Inflammatory macrophage treated with lipopolysaccharide for 1 hour (primary cell): ENCODE data around the gene SLC29A1.
"Not testable (repeated sequence)": the region's sequence is repeated elsewhere in the genome, so short reads cannot be mapped to it uniquely, and the experiment has no call there.

ENCODE experiments used
- DNase-seq, 2 donors: peaks; one replicate each; pipeline ENCODE4 v3.0.0-alpha.2; 2020 to 2022

The SLC29A1 gene

DNA sequence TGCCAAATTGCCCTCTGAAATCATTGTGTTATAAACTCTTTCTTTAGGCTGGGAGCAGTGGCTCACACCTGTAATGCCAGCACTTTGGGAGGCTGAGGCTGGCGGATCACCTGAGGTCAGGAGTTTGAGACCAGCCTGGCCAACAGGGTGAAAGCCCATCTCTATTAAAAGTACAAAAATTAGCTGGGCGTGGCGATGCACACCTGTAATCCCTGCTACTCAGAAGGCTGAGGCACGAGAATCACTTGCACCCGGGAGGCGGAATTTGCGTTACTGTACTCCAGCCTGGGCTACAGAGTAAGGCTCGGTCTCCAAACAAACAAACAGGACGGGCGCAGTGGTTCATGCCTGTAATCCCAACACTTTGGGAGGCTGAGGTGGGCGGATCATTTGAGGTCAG is 27.0 kb upstream of the SLC29A1 start:
- not testable (repeated sequence) for DNase-seq

DNA sequence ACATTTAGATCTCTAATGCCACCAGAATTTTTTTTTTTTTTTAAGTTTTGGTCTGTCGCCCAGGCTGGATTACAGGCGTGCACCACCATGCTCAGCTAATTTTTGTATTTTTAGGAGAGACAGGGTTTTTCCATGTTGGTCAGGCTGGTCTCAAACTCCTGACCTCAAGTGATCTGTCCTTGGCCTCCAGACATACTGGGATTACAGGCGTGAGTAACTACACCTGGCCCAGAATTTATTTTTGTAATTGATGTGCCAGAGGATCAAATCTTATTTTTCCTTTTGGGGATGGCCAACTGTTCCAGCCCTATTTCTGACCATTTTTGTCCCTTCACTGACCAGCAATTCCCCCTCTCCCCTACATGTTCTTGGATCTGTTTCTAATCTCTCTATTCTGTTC is 24.7 kb upstream of the SLC29A1 start:
- no peak for DNase-seq

DNA sequence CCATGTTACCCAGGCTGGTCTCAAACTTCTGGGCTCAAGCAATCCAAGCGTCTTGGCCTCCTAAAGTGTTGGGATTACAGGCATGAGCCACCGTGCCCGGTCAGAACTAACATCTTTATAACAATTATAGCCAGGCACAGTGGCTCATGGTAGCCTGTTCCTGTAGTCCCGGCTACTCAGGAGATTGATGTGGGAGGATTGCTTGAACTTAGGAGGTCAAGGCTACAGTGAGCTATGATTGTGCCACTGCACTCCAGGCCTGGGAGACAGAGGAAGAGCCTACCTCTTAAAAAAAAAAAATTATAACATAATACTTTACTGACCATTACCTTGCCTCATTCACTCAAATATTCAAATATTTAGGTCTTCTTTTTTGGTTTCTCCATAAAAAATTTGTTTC is 23.5 kb upstream of the SLC29A1 start:
- no peak for DNase-seq

DNA sequence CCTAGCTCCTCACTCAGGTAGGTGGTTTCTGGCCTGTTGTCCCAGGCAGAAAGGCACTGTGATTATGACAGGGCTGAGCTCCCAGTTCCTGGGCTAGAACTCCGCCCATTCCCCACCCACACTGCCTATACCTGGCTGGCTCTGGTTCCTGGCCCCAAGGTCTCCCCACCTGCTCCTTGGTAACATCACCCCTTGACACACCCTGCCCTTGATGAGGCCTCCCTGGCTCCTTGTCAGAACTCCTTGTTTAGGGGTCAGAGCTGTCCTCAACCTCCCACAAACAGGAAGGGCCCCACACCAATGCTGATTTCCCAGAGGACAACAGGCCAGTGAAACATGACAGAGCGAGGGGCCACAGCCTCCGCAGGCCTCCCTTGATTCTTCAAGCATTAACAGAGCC is 22.2 kb upstream of the SLC29A1 start:
- no peak for DNase-seq

DNA sequence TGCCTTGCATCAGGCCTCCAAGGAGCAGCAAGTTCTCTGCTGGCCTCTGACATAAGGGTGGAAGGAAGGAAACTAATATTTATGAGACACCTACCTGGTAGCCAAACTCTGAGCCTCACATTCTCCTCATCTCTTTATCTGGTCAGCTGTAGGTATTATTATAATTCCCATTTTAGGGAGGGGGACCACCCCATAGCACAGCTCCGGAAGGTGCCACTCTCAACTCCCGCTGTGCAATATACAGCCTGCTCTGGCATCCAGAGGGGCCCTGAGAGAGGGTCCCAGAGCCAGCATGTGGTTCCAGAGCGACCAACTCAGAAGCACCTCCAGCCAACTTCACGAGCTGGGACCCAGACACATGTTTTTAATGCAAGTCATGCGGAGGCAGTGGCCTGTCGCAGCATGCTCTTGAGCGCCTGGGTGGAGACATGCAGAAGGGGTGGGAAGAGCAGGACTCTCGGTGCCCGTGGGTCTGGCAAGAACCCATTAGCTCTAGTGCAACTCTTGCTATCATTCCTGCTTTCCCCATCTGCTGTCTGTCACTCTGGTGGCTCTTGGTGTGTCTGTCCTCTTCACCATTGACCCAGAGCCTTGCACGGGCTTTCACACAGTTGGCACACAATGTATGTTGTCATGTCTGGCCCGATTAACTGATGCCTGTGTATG is 21.6 kb upstream of the SLC29A1 start:
- no peak for DNase-seq

DNA sequence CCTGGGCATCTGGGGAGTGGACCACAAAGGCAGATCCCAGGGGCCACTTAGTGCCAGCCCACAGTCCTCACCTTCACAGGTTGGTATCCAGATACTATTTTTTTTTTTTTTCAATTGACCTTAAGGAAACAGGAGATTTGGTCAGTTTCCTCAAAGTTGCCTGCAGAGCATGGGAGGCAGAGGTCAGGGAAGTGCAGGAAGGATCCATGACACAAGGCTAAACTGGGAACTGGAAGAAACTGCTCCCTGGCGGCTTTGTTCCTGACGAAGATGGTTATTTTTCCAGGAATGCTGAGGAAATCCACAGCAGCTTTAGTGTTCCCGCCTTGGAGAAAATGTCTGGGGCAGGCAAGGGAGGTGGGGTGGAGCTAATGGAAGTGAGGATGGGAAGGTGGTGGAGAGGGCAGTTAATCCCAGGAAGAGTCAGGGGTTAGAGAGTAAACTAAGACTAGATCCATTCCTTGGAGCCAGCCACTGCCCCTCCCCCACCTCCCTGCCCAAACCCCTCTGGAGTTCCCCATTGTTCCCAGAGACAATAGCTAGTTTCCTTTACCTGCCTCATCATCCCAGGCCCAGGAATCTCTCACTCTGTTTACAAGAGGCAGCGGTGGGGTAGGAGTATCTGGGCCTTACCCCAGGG is 20.9 kb upstream of the SLC29A1 start:
- DNase-seq: no peak

DNA sequence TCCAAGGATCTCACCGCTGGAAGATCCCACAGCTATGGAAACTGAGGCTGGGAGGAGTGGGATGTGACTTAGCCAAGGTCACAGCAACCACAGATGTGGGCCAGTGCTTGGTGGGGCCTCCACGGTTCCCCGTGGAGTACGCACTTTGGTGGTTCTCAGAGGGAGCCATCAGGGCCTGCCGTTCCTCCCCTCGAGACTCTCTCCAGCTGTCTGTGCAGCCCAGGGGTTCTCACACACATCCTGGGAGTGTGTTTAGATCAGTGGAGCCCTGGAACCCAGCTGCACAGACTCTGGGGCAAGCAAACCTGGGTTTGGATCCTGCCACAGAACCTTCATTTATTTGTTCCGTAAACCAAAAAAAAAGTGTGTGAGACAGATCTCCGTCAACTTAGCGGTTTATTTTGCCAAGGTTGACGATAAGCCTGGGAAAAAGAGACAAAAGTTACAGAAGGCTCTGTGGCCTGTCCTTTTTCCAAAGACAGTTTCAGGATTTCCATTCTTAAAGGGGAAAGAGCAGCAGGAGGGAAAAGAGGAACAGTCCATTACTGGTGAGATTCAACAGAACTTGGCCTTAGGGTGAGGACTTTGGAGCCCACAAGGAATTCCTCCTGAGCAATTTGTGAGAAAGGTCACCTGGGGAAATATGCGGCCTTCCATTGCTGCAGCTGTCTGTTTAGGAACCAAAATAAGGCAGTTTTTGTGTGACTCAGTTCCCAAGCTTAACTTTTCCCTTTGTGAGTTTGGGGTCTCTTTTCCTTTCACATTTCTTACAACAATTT is 20.2 kb upstream of the SLC29A1 start:
- DNase-seq: no peak

DNA sequence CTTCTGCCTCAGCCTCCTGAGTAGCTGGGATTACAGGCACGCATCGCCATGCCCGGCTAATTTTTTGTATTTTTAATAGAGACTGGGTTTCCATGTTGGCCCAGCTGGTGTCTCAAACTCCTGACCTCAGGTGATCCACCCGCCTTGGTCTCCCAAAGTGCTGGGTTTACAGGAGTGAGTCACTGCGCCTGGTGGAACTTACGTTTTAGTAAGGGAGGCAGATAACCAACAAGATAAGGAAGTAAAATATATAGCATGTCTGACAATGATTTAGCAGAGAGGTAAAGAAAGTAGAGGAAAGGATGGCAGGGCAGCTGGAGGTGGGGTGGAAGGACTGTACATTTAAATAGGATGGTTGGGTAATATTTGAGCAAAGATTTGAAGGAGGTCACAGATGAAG is 19.4 kb upstream of the SLC29A1 start:
- no peak for DNase-seq

DNA sequence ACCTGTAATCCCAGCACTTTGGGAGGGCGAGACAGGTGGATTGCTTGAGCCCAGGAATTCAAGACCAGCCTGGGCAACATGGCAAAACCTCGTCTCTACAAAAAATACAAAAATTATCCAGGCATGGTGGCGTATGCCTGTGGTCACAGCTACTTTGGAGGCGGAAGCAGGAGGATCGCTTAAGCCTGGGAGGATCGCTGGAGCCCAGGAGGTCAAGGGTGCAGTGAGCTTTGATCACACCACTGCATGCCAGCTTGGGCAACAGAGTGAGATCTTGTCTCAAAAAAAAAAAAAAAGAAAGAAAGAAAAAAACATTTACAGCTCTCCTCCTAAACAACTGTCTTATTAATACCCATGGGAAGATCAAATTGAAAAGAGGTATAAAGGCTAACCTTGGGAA is 15.4 kb upstream of the SLC29A1 start:
- DNase-seq: no peak

DNA sequence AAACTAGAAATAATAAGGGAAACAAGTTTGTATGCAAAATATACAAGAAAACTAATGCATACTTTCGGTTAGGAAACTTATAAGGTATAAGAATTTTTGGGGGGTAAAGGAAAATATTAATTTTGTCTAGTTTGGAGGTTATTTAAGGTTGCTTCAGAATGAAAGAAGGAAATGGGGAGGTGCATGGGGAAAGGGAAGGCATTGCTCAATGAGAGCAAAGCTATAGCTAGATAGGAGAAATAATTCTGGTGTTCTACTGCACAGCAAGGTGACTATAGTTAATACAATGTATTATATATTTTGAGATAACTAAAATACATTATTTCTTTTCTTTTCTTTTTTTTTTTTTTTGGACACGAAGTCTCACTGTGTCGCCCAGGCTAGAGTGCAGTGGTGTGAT is 12.1 kb upstream of the SLC29A1 start:
- peak in 1 of 2 donors; percentile 47 for DNase-seq

DNA sequence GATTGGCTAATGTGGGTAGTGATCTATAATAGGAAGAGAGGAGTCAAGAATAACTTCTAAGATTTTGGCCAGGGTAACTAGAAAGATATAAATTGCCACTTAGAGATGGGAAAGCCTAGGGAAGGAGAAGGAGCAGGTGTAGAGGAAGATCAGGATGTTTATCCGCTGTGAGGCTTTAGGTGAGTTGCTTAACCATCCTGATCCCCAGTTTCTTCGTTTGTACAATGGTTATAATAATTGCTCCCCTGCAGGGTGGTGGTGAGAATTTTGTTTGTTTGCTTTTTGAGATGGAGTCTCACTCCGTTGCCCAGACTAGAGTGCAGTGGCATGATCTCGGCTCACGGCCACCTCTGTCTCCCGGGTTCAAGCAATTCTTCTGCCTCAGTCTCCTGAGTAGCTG is 9.1 kb upstream of the SLC29A1 start:
- no peak for DNase-seq

DNA sequence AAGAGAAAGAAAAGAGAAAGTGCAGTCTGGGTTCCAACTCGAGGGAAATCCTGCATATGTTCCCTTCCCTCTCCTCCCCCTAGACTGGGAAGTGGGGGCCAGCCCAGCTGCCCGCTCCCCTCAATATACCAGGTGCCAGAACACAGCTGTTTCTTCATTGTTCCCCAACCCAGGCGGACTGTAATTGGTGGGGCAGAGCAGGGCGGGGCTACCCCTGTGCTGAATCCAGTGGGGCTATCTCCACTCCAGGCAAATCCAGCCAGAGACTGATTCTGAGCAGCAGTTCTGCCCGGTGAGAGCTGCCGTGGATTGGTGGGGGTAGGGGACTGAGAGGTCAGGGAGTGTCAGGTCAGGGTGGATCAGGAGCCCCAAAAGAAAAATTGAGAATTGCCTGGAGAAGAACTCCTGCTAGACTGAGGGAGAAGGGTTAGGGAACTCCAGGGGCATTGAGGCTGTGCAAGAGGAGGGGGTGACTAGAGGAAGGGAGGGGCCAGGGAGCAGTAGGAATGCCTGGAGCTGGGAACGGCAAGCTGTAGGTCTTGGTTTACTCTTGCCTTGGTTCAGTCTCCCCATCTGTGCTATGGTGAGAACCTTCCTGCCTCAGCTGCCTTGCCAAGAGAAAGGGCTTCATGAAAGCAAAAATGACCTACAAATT is 6.6 kb upstream of the SLC29A1 start, which contains the start of gene MYMX:
Gene MYMX (plus strand): TSS at position 250 of the 655 bp plus-strand sequence. CDS start 546 bp downstream, outside the sequence.
- DNase-seq: no peak

DNA sequence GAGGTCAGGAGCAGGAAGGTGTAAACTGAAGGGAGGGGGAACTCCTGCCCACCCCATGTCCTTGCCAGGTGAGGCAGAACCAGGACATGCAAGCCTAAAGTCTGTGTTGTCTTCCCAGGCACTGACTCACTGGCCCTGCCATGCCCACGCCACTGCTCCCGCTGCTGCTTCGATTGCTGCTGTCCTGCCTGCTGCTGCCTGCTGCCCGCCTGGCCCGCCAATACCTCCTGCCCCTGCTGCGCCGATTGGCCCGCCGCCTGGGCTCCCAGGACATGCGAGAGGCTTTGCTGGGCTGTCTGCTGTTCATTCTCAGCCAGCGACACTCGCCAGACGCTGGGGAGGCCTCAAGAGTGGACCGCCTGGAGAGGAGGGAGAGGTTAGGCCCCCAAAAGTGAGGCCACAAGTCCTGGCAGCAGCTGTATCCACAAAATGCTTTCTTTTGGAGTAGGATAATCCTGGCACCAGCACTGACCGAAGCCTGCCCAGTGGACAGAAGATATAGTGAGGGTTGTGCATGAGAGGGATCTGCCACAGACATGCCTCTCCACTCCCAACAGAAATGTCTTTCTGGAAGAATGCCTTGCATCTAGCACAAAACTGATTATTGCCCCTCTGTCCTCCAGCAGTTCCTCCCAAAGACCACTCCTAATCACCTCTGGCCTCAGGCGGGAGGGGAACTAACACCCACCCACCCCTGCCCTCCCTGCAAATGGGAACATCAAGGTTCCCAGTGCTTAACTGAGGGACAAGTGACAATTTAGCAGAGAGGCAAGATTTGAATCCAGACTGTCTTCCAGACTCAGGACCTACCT is 5.9 kb upstream of the SLC29A1 start:
- DNase-seq: no peak

DNA sequence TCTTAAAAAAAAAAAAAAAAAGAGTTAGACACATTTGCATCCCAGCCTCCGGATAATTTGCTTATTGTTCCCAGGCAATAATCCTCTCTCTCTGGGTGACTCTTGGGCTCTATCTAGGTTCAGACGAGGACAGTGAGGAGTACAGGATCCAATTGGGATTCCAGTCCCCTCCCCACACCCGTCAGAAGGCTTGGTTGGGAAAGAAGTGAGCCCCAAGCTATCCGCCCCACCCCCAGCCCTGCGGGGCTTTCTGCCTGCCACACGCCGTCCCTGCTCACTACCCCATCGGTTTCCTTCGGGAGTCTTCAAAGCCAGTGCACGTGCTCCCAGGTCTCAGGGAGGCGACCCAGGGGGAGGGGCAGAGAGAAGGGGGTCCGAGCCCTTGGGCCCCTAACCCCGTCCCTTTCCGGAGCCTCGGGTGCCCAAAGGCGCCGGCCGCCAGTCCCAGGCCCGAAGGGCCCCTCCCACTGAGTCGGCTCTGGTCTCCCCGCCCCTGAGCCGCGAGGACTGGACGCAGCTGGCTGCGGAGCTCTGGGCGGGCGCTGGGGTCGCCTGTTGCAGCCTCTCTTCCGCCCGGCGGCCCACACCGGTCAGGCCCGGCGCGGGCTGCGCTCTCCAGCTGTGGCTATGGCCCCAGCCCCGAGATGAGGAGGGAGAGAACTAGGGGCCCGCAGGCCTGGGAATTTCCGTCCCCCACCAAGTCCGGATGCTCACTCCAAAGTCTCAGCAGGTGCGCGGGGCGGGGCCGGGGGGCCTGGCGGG is 4.2 kb upstream of the SLC29A1 start:
- DNase-seq: peak; percentile 39 to 60

DNA sequence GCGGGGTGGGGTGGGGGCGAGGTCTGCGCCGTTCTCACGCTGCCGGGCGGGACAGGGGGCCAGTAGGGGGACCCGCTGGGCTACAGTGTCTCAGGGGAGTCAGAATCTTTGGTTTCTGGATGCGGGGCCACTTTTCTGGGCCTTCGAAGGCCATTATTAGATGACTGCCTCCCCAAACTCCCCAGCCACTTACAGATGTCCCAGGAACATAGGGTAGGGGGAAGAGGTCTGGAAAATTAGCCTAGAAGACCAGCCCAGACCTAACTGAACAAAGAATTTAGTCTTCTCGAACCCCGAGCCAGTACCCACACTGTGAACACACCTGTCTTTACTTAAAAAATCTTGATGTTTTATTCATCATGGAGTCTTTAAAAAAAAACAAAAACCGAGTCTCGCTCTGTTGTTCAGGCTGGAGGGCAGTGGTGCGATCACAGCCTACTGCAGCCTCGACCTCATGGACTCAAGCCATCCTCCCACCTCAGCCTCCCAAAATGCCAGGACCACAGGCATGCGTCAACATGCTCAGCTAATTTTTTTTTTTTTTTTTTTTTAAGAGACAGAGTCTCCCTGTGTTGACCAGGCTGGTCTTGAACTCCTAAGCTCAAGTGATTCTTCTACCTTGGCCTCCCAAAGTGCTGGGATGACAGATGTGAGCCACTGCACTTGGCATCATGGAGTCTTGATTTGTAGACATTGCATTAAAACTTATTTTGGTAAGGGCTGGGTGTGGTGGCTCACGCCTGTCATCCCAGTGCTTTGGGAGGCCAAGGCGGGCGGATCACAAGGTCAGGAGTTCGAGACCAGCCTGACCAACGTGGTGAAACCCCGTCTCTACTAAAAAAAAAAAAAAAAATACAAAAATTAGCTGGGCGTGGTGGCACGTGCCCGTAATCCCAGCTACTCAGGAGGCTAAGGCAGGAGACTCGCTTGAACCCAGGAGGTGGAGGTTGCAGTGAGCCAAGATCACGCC is 3.3 kb upstream of the SLC29A1 start:
- no peak for DNase-seq

DNA sequence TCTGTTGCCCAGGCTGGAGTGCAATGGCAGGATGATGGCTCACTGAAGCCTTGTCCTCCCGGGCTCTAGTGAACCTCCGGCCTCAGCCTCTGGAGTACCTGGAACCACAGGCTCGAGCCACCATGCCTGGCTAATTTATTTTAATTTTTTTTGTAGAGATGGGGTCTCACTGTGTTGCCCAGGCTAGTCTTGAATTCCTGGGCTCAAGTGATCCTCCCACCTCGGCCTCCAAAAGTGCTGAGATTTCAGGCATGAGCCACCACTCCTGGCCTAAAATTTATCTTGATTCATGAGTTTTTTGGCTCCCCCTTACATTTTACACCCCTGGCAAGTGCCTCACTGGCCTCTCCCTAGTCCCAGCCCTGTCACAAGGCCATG is 2.5 kb upstream of the SLC29A1 start:
- no peak for DNase-seq

DNA sequence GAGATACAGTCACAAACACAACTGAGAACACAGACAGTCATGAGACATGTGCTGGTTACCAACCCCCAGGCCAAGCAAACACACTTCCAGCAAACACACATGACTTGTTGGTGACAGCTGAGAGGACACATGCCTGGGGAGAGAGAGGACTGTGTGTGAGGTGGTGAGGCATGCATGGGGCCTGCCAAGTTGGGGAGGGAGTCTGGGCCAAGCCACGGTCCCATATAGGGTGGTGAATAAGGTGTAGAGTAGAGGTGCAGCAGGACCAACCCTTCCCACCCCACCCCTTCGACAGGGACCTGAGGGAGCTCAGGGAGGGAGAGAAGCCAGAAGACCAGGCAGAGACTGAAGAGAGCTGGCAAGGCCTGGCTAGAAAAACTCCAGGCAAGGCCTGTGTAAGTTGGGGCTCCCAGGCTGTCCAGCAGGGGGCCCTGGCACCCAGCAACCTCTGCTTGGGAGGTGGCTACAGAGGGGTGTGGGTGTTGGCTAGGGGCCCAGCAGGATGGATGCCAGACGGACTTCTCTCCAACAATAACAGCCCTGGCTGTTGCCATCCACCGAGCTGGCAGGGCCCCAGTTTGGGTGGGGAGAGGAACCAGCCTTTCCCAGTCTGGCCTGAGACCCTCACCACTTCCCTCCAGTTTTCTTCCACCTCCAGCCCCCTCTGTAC is 2.0 kb upstream of the SLC29A1 start:
- DNase-seq: peak; percentile 71 to 79

DNA sequence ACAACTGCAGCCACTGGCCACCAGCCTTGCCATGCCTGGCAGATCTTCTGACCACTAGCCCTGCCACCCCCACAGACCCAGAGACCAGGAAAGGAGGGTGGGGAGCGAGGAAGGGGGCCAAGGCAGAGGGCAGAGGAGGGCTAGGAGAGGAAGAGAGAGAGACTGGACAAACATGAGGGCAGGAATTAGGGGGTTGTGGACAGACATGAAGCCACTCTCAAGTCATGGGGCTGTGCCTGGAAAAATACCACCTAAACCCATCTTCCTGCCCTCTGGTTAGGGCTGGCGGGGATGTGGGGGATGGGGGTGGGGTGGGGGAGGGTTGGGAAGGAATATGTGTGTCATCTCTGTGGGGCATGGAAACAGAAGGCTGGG is 1.4 kb upstream of the SLC29A1 start:
- no peak for DNase-seq

DNA sequence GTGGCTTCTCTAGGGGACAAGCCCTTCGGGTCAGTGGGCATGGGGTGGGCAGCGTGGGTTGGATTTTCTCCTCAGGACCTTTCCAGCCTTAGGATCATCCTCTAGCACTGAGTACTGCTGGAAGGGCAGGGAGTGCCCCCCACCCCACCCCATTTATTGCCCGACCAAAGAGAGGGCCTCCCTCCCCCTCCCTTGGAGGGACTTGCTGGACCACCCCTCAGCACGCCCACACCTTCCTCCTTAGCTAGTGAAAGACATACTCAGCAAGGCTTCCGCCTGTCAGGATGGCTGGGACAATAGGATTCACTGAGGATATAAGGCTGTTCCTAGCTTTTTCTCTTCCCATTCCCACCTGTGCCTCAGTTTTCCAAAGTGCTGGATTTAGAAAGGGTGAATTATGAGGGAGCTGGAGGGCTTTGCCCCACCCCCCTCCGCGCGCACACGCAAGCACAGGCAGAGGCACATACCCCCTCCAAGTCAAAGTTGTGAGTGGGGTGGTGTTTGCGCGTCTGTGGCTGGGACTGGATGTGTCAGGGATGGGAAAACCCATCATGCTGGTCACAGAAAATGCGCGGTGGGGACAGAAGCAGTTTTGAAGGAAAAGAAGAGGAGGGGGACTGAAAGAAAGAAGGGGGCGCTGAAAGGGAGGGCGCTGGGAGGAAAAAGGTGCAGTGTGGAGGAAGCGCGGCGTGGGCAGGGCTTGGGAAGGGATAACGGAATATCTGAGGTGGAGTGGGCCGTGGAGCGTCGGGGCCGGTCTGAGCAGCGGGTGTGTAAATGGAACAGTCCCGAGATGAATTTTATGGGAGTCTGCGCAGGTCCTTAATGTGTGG is 693 bp upstream of the SLC29A1 start:
- DNase-seq: no peak
